ENCODE results near the gene PLXNB3.
"Not testable (repeated sequence)": the region's sequence is repeated elsewhere in the genome, so short reads cannot be mapped to it uniquely, and the experiment has no call there.

The PLXNB3 gene

DNA sequence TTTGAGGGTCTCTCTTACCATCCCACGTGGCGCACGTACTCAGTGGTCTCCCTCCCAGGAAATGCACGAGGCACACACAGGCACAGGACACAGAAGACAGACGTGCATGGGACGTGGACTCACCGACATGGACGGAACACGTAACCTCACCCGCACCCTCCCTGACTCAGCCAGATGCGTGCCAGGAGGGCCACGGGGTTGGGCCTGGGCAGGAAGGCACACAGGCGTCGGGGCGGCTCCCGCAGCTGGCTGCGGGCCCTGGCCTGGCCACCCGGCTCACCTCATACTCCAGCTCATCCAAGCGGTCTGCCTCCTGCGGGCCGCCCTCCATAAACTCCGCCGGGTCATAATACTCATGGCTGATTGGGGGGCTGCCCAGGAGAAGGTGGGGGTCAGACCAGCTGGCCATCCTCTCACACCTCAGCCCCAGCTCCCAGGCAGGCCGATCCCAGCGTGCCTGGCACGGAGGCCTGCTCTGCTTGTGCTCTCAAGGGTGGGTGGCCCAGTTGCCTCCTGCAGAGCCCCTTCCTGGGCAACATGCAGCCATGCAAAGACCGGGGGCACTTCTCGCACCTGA, 43.0 kb downstream of the PLXNB3 start:
- Mint-ChIP-seq H3K27ac (no peak overlapping the region), H3K4me3 (no peak overlapping the region), H3K9me3 (no peaks in the 10 kb centered on the region), H3K36me3 (no peaks in the 10 kb centered on the region), H3K4me1 (no peaks in the 10 kb centered on the region), H3K27me3 (peaks cover 5% of the 10 kb centered on the region)
- ATAC-seq (ENCODE audit: low read depth), result no peak
- no peak for DNase-seq (ENCODE audit: low spot score in 2 of 2)

DNA sequence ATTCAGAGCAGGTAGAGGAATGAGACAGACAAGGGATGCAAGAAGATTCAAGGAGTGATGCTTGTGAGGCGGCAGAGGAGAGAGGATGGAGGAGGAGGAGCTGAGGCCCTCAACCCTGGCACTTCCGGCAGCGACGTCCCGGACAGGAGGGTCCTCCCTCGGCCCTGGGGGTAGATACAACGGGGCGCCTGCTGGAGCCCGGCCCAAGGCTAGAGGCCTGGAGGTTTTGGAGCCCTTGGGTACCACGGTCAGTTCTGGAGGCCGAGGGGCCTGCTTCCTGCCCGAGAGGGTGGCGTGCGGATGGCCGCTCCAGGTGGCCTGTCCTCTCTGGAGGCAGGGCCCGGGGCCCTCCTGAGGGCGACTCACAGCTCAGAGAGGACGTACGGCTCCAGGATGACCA, 43.9 kb downstream of the PLXNB3 start:
- H3K27me3 Mint-ChIP-seq, result peaks cover 10% of the 10 kb centered on the region
- H3K4me3 Mint-ChIP-seq, result no peak overlapping the region
- no peaks in the 10 kb centered on the region for H3K4me1 Mint-ChIP-seq
- no peak for DNase-seq (ENCODE audit: low spot score in 2 of 2)
- H3K36me3 Mint-ChIP-seq, result no peaks in the 10 kb centered on the region
- H3K27ac Mint-ChIP-seq, result no peak overlapping the region
- no peaks in the 10 kb centered on the region for H3K9me3 Mint-ChIP-seq
- no peak for ATAC-seq (ENCODE audit: low read depth)

DNA sequence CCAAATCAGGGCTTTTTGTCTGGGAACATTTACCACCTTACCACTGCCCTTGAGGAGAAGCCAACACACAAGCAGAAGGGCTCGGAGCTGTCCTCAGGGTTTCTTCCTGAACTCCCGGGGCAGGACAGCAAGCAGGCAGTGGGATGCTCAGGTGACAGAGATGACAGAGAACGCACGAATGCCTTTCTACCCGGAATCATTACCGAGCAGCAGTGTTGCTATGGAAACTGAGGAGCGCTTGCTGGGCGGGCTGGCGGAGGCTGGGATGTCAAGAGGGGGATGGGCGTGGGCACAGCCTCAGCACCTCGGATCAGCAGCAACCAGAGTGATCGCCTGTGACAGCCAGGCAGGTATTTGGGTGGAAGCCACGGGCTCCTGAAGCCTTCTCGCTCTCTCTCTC, 48.2 kb downstream of the PLXNB3 start:
- Mint-ChIP-seq H3K36me3 (no peaks in the 10 kb centered on the region), H3K4me3 (no peak overlapping the region), H3K27ac (no peak overlapping the region), H3K4me1 (peaks cover 13% of the 10 kb centered on the region), H3K9me3 (no peaks in the 10 kb centered on the region), H3K27me3 (peaks cover 27% of the 10 kb centered on the region)
- DNase-seq (ENCODE audit: low spot score in 2 of 2), result no peak
- ATAC-seq (ENCODE audit: low read depth), result no peak

DNA sequence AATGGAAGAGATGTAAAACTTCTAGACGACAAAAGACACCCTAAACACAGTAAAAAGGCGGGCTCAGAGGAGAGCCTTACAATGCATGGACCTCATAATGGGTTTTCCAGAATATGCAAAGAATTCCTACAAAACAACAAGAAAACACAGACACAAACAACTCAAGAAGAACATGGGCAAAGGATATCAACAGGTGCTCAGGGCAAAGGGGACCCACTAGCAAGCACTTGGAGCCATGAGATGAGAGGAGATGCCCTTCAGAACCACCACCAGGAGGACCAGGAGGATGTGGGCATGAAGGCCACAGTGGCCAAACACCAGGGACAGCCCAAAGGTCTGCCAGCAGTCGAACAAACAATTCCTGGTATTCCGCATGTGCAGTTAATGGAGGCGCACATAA, 49.1 kb downstream of the PLXNB3 start:
- peaks cover 14% of the 10 kb centered on the region for H3K4me1 Mint-ChIP-seq
- H3K36me3 Mint-ChIP-seq, result no peaks in the 10 kb centered on the region
- DNase-seq (ENCODE audit: low spot score in 2 of 2), result no peak
- H3K4me3 Mint-ChIP-seq, result no peak overlapping the region
- ATAC-seq (ENCODE audit: low read depth), result no peak
- H3K27ac Mint-ChIP-seq, result no peak overlapping the region
- H3K27me3 Mint-ChIP-seq, result peaks cover 29% of the 10 kb centered on the region
- no peaks in the 10 kb centered on the region for H3K9me3 Mint-ChIP-seq

DNA sequence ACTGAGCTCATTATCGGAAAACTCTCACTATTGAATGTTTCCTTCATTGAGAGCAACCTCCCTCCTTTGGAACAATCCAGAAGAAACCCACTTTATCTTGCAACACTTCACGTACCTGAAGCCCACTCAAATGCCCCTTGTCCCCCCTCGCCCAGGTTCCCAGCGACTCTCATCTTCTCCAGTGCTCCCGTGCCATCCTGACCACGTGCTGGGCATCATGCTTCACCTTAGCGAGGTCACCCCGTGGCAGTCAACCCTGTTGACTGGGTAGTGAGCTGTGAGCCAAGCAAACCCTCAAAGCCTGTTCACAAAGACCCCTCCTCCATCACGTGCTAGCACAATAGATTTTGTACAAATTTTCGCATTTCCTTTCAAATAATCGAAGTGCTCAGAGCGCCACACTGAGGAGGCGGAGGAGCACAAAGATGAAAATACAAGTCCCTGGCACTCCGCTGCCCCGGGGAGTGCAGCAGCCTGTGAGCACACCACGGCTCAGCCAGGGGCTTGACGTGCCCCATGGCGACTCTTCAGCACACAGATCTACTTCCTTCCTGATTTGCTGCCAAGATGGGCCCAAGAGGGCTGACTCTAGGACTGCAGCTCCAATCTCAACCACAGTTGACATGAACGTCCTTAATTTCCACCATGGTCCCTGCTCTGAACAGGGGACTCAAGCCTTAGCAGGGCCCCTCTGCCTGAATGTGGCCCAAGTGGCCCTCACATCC, 50.7 kb downstream of the PLXNB3 start:
- peaks cover 32% of the 10 kb centered on the region for H3K27me3 Mint-ChIP-seq

DNA sequence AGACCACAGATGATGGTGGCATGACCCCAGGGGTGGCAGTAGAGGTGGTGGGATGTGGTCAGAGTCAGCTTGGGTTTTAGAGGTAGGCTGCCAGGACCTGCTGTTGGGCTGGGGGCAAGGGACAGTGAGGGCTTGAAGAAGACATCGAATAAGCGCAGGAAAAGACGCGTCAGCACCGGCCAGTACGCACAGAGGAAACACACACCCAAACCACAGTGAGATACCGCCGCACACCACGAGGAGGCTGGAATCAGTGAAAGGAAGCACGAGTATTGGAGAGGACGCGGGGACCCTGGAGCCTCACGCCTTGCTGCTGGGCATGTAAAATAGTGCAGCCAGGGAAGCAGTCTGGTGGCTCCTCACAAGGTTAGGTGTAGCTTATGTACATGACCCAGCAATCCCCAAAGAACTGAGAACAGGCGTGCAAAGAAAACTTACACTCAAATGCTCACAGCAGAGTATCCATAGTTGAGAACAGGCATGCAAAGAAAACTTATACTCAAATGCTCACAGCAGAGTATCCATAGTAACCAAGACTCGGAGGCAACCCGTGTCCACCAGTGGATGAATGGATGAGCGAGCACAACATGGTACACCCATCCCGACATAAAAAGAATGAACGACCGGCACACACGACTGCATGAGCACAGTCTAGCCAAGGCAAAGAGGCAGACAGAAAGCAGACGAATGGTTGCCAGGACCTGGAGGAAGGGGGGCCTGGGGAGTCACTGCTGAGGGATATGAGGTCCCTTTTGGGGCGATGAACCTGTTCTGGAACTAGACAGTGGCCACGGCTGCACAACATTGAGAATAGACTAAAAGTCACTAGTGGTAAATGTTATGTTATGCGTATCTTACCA, 53.0 kb downstream of the PLXNB3 start:
- Mint-ChIP-seq H3K4me3 (no peak overlapping the region), H3K27me3 (peaks cover 30% of the 10 kb centered on the region), H3K9me3 (no peaks in the 10 kb centered on the region), H3K4me1 (peaks cover 19% of the 10 kb centered on the region), H3K36me3 (no peaks in the 10 kb centered on the region), H3K27ac (no peak overlapping the region)
- ATAC-seq (ENCODE audit: low read depth) (peak; percentile 43), DNase-seq (ENCODE audit: low spot score in 2 of 2) (no peak)

More for the DNA sequence above, 50.7 kb downstream of the PLXNB3 start:
- no peak overlapping the region for H3K27ac Mint-ChIP-seq
- no peak overlapping the region for H3K4me3 Mint-ChIP-seq
- no peaks in the 10 kb centered on the region for H3K9me3 Mint-ChIP-seq
- no peak for DNase-seq (ENCODE audit: low spot score in 2 of 2)
- H3K36me3 Mint-ChIP-seq, result no peaks in the 10 kb centered on the region
- ATAC-seq (ENCODE audit: low read depth), result no peak
- peaks cover 16% of the 10 kb centered on the region for H3K4me1 Mint-ChIP-seq

DNA sequence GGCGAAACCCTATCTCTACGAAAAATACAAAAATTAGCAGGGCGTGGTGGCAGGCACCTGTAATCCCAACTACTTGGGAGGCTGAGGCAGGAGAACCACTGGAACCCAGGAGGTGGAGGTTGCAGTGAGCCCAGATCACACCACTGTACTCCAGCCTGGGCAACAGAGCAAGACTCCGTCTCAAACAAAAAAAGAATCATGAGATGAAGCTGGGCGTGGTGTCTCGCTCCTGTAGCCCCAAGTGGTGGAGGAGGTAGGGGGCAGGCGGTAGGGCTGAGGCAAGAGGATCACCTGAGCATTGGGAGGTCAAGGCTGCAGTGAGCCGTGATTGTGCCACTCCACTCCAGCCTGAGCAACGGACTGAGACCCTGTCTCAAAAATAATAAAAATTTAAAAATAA, 54.0 kb downstream of the PLXNB3 start:
- H3K9me3 Mint-ChIP-seq; H3K36me3 Mint-ChIP-seq; DNase-seq (ENCODE audit: low spot score in 2 of 2); ATAC-seq (ENCODE audit: low read depth); H3K27ac Mint-ChIP-seq; H3K4me3 Mint-ChIP-seq: not testable (repeated sequence)
- peaks cover 25% of the 10 kb centered on the region for H3K4me1 Mint-ChIP-seq
- peaks cover 26% of the 10 kb centered on the region for H3K27me3 Mint-ChIP-seq

DNA sequence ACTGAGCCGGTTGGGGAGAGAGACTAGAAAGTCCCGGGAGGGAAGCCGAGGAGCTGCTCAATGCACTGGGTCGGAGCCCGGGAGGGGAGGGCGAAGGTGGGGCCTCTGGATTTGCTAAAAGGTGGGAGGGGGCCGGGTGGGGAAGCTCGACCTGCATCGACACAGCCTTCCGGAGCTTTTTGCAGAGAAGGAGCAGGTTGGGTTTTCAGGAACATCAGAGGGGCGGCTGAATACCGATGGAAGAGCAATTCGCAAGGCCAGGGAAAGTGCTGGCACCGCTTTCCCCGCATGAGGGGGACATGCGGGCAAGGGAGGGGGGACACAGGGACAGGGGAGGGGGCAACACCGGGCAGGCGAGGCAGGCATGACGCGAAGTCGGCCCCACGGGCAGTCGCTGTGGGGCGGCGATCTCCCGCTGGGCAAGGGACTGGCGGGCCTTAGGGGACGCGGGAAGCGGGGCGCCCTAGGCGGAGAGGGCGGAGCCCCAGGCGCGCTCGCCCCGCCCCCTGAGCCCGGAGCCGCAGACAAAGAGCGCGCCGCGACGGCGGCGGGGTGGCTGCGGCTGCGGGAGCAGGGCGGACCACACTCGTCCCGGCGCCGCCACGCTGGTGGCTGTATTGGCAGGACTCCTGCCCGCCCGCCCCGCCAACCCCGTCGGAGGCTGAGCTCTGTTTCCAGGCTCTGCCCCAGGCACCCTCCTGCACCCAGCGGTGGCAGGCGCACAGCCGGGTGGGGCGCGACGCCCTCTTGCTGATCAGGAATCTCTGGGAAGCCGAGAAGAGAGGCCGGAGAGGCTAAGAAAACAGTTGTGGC, 54.7 kb downstream of the PLXNB3 start:
- H3K9me3 Mint-ChIP-seq, result no peaks in the 10 kb centered on the region
- peak; percentile 29 to 41 for DNase-seq (ENCODE audit: low spot score in 2 of 2)

DNA sequence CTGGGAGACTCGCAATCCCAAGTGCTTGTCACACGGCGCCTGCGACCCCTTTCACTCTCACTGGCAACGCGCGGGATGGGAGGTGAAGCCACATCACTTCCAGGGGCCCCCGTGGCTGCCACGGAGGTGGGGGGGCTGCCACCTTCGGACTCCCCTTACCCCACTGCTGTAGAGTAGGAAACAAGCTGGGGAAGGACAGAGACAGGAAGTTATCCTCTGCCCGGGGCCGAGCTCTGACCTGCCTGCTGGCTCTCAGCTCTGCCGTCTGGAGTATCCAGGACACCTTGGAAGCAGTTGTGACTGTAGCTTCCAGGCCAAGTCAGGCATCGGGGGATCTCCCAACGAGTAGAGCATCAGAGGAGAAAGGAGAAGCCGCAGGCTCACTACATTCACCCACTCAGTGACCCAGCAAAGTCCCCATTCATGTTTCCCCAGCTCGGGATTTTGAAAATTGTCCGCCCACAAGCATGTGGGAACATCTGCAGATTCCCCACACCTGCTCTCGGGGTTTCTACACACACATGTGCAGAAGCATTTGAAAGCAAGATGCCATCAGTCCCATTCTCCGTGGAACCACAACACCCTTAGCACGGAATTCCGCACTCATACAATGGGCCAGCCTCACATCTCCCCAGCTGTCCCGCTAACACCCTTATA, 55.5 kb downstream of the PLXNB3 start:
- no peak overlapping the region for H3K27ac Mint-ChIP-seq
- H3K36me3 Mint-ChIP-seq, result no peaks in the 10 kb centered on the region
- H3K27me3 Mint-ChIP-seq, result peaks cover 32% of the 10 kb centered on the region
- H3K9me3 Mint-ChIP-seq, result no peaks in the 10 kb centered on the region
- no peak for ATAC-seq (ENCODE audit: low read depth)
- H3K4me3 Mint-ChIP-seq, result peak overlapping the region; percentile 29
- DNase-seq (ENCODE audit: low spot score in 2 of 2), result no peak
- peaks cover 25% of the 10 kb centered on the region for H3K4me1 Mint-ChIP-seq

More for the DNA sequence above, 54.7 kb downstream of the PLXNB3 start:
- peaks cover 25% of the 10 kb centered on the region for H3K4me1 Mint-ChIP-seq
- no peaks in the 10 kb centered on the region for H3K36me3 Mint-ChIP-seq
- peak; percentile 76 for ATAC-seq (ENCODE audit: low read depth)
- peak overlapping the region; percentile 72 for H3K4me3 Mint-ChIP-seq
- H3K27ac Mint-ChIP-seq, result no peak overlapping the region
- H3K27me3 Mint-ChIP-seq, result peaks cover 27% of the 10 kb centered on the region

DNA sequence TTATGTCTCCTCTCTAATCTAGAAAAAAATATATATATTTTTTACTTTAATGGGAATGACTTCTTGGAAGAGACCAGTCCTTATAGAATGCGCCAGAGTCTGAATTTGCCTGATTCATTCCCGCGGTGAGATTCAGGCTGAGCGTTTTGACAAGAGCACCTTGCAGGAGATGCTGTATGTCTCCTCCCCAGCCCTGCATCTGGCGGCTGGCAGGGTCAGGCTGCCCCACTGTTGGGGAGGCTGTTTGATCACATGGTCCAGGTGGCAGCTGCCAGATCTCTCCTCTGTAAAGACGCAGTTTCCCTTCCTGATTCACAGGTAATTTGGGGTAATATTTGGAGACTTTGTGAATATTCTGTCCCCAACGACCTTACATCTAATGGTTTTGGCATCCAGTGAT, 56.6 kb downstream of the PLXNB3 start:
- no peak overlapping the region for H3K4me3 Mint-ChIP-seq

DNA sequence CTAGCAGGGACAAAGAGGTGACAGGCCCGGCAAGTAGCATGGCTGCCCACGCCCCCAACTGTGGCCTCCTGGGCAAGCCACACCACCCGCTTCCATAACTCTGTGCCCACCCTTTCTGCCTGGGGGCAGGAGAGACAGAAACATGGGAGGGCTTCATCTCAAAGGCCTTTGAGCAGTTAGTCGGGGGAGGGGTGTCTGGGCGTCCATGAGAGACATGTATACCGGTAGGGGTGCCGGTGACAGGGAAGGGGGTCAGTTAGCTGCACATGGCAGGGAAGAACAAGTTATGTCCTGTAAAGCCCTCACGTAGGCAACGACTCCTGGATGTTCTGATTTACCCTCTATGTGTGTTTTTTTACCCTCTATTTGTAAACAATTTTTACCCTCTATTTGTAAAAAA, 57.0 kb downstream of the PLXNB3 start:
- H3K27me3 Mint-ChIP-seq, result peaks cover 24% of the 10 kb centered on the region
- peaks cover 19% of the 10 kb centered on the region for H3K4me1 Mint-ChIP-seq
- no peaks in the 10 kb centered on the region for H3K9me3 Mint-ChIP-seq
- H3K4me3 Mint-ChIP-seq, result no peak overlapping the region
- ATAC-seq (ENCODE audit: low read depth) (no peak), DNase-seq (ENCODE audit: low spot score in 2 of 2) (no peak)
- no peaks in the 10 kb centered on the region for H3K36me3 Mint-ChIP-seq
- H3K27ac Mint-ChIP-seq, result no peak overlapping the region

More for the DNA sequence above, 56.6 kb downstream of the PLXNB3 start:
- no peaks in the 10 kb centered on the region for H3K36me3 Mint-ChIP-seq
- no peaks in the 10 kb centered on the region for H3K9me3 Mint-ChIP-seq
- DNase-seq (ENCODE audit: low spot score in 2 of 2) (no peak), ATAC-seq (ENCODE audit: low read depth) (no peak)
- H3K27ac Mint-ChIP-seq, result no peak overlapping the region
- peaks cover 19% of the 10 kb centered on the region for H3K4me1 Mint-ChIP-seq
- peaks cover 24% of the 10 kb centered on the region for H3K27me3 Mint-ChIP-seq

DNA sequence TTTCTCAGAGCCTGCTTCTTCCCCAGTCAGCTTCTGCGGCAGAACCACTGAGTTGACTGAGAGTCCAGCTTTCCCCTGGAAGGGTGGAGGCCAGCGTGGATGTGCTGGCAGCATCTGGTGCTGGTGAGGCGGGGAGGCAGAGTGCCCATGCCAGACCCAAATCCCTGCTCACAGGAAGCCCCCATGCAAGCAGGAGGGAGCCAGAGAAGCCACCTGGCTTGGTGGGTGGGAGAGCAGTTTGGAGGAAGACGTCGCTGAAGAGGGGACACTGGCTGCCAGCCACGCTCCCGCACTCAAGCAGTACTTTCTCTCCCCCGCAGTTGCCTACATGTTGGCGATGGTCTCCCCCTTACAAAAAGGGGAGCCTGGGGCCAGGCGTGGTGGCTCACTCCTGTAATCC, 60.3 kb downstream of the PLXNB3 start:
- DNase-seq (ENCODE audit: low spot score in 2 of 2) (no peak), ATAC-seq (ENCODE audit: low read depth) (no peak)
- Mint-ChIP-seq H3K9me3 (no peaks in the 10 kb centered on the region), H3K4me3 (no peak overlapping the region), H3K36me3 (no peaks in the 10 kb centered on the region), H3K27ac (no peak overlapping the region), H3K4me1 (peaks cover 15% of the 10 kb centered on the region), H3K27me3 (peaks cover 19% of the 10 kb centered on the region)

DNA sequence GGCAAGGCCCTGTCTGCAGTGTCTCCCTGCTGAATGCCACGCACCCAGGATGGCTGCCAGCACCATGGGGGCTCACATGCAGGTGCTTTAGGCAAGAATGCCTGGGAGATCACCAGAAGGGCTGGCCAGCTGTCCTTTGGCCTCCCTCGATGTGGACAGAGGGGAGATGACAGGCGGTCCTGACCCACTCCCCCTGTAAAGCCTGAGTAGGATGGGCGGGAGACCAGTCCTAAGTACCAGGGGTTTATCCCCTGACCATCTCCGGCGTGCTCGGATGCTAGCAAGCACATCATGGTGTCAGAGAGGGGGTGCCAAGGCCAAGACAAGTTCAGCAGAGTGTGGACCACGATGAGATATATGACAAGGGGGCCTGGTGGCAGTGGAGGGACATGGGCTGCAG, 61.0 kb downstream of the PLXNB3 start:
- H3K36me3 Mint-ChIP-seq, result no peaks in the 10 kb centered on the region
- no peaks in the 10 kb centered on the region for H3K9me3 Mint-ChIP-seq
- no peak overlapping the region for H3K27ac Mint-ChIP-seq
- peaks cover 15% of the 10 kb centered on the region for H3K4me1 Mint-ChIP-seq
- DNase-seq (ENCODE audit: low spot score in 2 of 2) (no peak), ATAC-seq (ENCODE audit: low read depth) (no peak)
- no peak overlapping the region for H3K4me3 Mint-ChIP-seq
- H3K27me3 Mint-ChIP-seq, result peaks cover 19% of the 10 kb centered on the region

Data from memory B cell (primary cell).